Measurements from ENCODE around the gene C6orf141.

Gene C6orf141

GRCh38 chr6:49519660-49520059, 30.8 kb upstream of the C6orf141 start:
- TF ChIP-seq, protein P1, sequence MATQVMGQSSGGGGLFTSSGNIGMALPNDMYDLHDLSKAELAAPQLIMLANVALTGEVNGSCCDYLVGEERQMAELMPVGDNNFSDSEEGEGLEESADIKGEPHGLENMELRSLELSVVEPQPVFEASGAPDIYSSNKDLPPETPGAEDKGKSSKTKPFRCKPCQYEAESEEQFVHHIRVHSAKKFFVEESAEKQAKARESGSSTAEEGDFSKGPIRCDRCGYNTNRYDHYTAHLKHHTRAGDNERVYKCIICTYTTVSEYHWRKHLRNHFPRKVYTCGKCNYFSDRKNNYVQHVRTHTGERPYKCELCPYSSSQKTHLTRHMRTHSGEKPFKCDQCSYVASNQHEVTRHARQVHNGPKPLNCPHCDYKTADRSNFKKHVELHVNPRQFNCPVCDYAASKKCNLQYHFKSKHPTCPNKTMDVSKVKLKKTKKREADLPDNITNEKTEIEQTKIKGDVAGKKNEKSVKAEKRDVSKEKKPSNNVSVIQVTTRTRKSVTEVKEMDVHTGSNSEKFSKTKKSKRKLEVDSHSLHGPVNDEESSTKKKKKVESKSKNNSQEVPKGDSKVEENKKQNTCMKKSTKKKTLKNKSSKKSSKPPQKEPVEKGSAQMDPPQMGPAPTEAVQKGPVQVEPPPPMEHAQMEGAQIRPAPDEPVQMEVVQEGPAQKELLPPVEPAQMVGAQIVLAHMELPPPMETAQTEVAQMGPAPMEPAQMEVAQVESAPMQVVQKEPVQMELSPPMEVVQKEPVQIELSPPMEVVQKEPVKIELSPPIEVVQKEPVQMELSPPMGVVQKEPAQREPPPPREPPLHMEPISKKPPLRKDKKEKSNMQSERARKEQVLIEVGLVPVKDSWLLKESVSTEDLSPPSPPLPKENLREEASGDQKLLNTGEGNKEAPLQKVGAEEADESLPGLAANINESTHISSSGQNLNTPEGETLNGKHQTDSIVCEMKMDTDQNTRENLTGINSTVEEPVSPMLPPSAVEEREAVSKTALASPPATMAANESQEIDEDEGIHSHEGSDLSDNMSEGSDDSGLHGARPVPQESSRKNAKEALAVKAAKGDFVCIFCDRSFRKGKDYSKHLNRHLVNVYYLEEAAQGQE (IDR thresholded peaks at IDR 0.05; ENCODE audit: insufficient read depth in 1 of 2, low read depth in 2 of 2, low read length in 2 of 2) = no peak
- TF ChIP-seq TAF1 (IDR thresholded peaks at IDR 0.05; ENCODE audit: borderline replicate concordance, insufficient read depth, low read length) (no peak), SIN3A (IDR thresholded peaks at IDR 0.05; ENCODE audit: borderline replicate concordance, insufficient read depth, low read length) (no peak), POLR2AphosphoS5 (IDR thresholded peaks at IDR 0.05; ENCODE audit: low read depth, low read length) (no peak), FOXP2 (optimal IDR thresholded peaks at IDR 0.05; ENCODE audit: borderline replicate concordance, extremely low read depth, extremely low read length, insufficient read depth) (no peak)

DNA sequence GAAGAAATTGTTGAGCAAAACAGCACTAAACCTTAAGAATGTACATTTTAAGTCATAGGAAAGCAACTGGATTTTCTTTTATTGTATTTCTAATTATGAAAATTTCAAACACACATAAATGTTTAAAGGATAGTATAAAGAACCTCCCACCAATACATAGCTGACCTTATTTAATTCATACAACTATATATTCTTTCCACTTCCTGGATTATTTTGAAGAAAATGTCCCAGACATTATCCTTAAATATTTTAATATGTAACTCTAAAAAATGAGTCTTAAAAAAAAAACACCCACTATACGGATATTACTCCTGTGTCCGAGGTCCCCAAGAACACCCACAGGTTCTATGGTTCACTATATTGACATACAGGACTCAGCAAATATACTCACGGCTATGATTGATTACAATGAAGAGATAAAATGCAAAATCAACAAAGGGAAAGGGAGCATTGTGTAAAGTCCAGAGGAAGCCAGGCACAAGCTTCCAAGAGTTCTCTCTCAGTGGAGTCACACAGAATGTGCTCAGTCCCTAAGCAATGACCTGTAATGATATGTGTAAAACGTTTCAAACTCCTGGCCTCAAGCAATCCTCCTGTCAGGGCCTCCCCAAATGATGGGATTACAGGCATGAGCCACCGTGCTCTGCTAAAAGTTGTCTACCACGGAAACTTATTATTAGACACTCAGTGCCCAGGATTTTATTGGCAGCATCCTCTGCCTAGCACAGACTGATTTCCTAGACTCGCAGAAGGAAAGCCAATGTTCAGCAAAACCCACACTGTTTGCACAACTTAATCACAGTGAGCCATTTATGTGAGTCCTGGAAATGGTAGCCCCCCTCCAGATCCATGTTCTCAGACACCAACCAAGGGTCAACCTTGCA, 27.5 kb upstream of the C6orf141 start:
- TF ChIP-seq SIN3A (IDR thresholded peaks at IDR 0.05; ENCODE audit: borderline replicate concordance, insufficient read depth, low read length) (no peak), TAF1 (IDR thresholded peaks at IDR 0.05; ENCODE audit: borderline replicate concordance, insufficient read depth, low read length) (no peak), FOXP2 (optimal IDR thresholded peaks at IDR 0.05; ENCODE audit: borderline replicate concordance, extremely low read depth, extremely low read length, insufficient read depth) (no peak), POLR2AphosphoS5 (IDR thresholded peaks at IDR 0.05; ENCODE audit: low read depth, low read length) (no peak)
- TF ChIP-seq, protein P1 (IDR thresholded peaks at IDR 0.05; ENCODE audit: insufficient read depth in 1 of 2, low read depth in 2 of 2, low read length in 2 of 2) = no peak

DNA sequence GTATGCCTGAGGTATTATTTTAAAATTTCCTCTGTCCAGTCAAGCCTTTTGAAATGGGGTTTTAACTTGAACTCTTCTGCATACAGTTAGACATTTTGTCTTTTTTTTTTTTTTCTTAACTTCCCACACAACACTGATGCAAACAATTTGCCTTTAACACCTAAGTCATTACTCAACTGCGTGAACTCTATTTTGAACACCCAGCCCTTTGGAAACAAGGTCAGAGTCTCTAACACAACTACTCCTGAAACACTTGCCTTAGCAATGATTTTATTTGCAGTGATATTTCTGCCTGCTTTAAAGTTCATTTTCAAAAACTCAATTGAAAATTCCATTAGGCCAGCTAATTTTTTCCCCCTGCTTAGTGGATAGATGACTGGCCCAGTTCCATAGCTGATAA, 26.6 kb upstream of the C6orf141 start:
- TF ChIP-seq, protein P1 (IDR thresholded peaks at IDR 0.05; ENCODE audit: insufficient read depth in 1 of 2, low read depth in 2 of 2, low read length in 2 of 2) = no peak
- TF ChIP-seq TAF1 (IDR thresholded peaks at IDR 0.05; ENCODE audit: borderline replicate concordance, insufficient read depth, low read length) (no peak), FOXP2 (optimal IDR thresholded peaks at IDR 0.05; ENCODE audit: borderline replicate concordance, extremely low read depth, extremely low read length, insufficient read depth) (no peak), SIN3A (IDR thresholded peaks at IDR 0.05; ENCODE audit: borderline replicate concordance, insufficient read depth, low read length) (no peak), POLR2AphosphoS5 (IDR thresholded peaks at IDR 0.05; ENCODE audit: low read depth, low read length) (no peak)

DNA sequence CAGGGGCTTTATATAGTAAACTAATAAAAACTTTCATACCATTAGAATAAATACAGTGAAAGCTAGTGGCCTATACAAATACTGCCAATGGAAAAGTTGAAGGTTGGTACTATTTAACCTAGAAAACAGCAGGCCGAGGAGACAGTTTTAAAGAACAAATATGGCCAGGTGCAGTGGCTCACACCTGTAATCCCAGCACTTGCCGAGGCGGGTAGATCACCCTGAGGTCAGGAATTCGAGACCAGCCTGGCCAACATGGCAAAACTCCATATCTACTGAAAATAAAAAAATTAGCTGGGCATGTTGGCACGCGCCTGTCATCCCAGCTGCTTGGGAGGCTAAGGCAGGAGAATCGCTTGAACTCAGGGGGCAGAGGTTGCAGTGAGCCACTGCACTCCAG, 25.9 kb upstream of the C6orf141 start:
- TF ChIP-seq TAF1 (IDR thresholded peaks at IDR 0.05; ENCODE audit: borderline replicate concordance, insufficient read depth, low read length) (no peak), SIN3A (IDR thresholded peaks at IDR 0.05; ENCODE audit: borderline replicate concordance, insufficient read depth, low read length) (no peak)

GRCh38 chr6:49526598-49526997, 23.9 kb upstream of the C6orf141 start:
- TF ChIP-seq POLR2AphosphoS5 (IDR thresholded peaks at IDR 0.05; ENCODE audit: low read depth, low read length) (no peak), TAF1 (IDR thresholded peaks at IDR 0.05; ENCODE audit: borderline replicate concordance, insufficient read depth, low read length) (no peak)
- TF ChIP-seq, protein P1 (IDR thresholded peaks at IDR 0.05; ENCODE audit: insufficient read depth in 1 of 2, low read depth in 2 of 2, low read length in 2 of 2) = no peak

All from PFSK-1 (cell line).